Measurements from ENCODE around the gene DGCR2.
"Not testable (repeated sequence)": the region's sequence is repeated elsewhere in the genome, so short reads cannot be mapped to it uniquely, and the experiment has no call there.

GRCh38 chr22:19029113-19030103 is 92.8 kb downstream of the DGCR2 start:
- TF ChIP-seq CTCF, POLR2A (IDR thresholded peaks at IDR 0.05): not testable (repeated sequence)
